PC-9 (cell line): ENCODE measurements around the gene GPR42. TPM values are rescaled to one million over a fixed set of nuclear protein-coding genes. Genes with fewer than 3 reads are reported as not detected.

ENCODE experiments used
- BruUV-seq: library from RNA; stranded (reverse); fragments of 400-500 nt; replicated peaks from 2 replicates; lab custom pipeline; 2021; lab: Mats Ljungman, UMichigan
- CTCF ChIA-PET: fragments of 300-600 bp; sonication (Branson Sonifier 250); formaldehyde crosslinking; loops from one replicate; lab custom pipeline; 2022; ENCODE audit warnings: antibody characterized with exemption; lab: Charles Lee
- POLR2A ChIA-PET: fragments of 300-600 bp; sonication (Branson Sonifier 250); formaldehyde crosslinking; loops from one replicate; lab custom pipeline; 2022; ENCODE audit warnings: antibody characterized with exemption; ENCODE audit not compliant: unreplicated experiment; lab: Charles Lee
- DNase-seq, 2 experiments: peaks; one replicate each; pipeline versions ENCODE4 v3.0.0 to v3.0.0-alpha.2; 2015 to 2022; ENCODE audit warnings: mixed read lengths in 1 of 2
- H2AFZ ChIP-seq: fragments of 200-600 bp; sonication (generic); 2 replicates; pipeline ENCODE4 v1.8.1; 2017; ENCODE audit warnings: antibody characterized with exemption
- H3F3A ChIP-seq: fragments of 200-600 bp; sonication (generic); 2 replicates; pipeline ENCODE4 v1.8.1; 2017; ENCODE audit warnings: antibody characterized with exemption, mild to moderate bottlenecking, low read depth; ENCODE audit not compliant: insufficient read depth
- H3K27ac ChIP-seq: fragments of 200-600 bp; sonication (generic); 2 replicates; pipeline ENCODE4 v1.6.1; 2016; ENCODE audit warnings: mixed run types
- H3K27me3 ChIP-seq: fragments of 200-600 bp; sonication (generic); 2 replicates; pipeline ENCODE4 v1.6.1; 2016; ENCODE audit warnings: low read depth, mixed run types; ENCODE audit not compliant: insufficient read depth
- H3K36me3 ChIP-seq: fragments of 200-600 bp; sonication (generic); 2 replicates; pipeline ENCODE4 v1.6.1; 2016; ENCODE audit warnings: low read depth, mixed run types
- H3K4me1 ChIP-seq: fragments of 200-600 bp; sonication (generic); replicated peaks from 2 replicates; pipeline ENCODE4 v1.6.1; 2016; ENCODE audit warnings: mixed run types; ENCODE audit not compliant: insufficient read depth
- H3K4me2 ChIP-seq: fragments of 200-600 bp; sonication (generic); 2 replicates; pipeline ENCODE4 v1.6.1; 2017; ENCODE audit warnings: mixed run types
- H3K4me3 ChIP-seq: fragments of 200-600 bp; sonication (generic); 2 replicates; pipeline ENCODE4 v1.6.1; 2016; ENCODE audit warnings: mixed run types
- H3K79me2 ChIP-seq: fragments of 200-600 bp; sonication (generic); 2 replicates; pipeline ENCODE4 v1.6.1; 2017; ENCODE audit warnings: low read depth, mixed run types
- H3K9me2 ChIP-seq: fragments of 200-600 bp; sonication (generic); 2 replicates; pipeline ENCODE4 v1.8.1; 2017; ENCODE audit warnings: mild to moderate bottlenecking; ENCODE audit not compliant: insufficient read depth
- H3K9me3 ChIP-seq: fragments of 200-600 bp; sonication (generic); 2 replicates; pipeline ENCODE4 v1.8.1; 2016; ENCODE audit warnings: low read depth; ENCODE audit not compliant: insufficient read depth
- H4K20me1 ChIP-seq: fragments of 200-600 bp; sonication (generic); 2 replicates; pipeline ENCODE4 v1.8.1; 2017; ENCODE audit not compliant: insufficient read depth
- EZH2 ChIP-seq: fragments of 200-600 bp; sonication (generic); IDR thresholded peaks from 2 replicates; pipeline ENCODE4 v1.8.0; 2017; ENCODE audit warnings: antibody characterized with exemption, low read depth
- intact Hi-C: fragments of 100-400 bp; cut with micrococcal nuclease; formaldehyde crosslinking; loops from one replicate; pipeline ENCODE4 v1.10.0; 2022; ENCODE audit not compliant: unreplicated experiment
- total RNA-seq: library from RNA; stranded (reverse); gene quantifications from 2 replicates; pipeline ENCODE4 v1.2.3, GENCODE V29; 2021
- TF ChIP-seq, protein P1 (sequence below): fragments of 200-600 bp; sonication (generic); conservative IDR thresholded peaks from 2 replicates; pipeline ENCODE4 v1.6.1; 2017; ENCODE audit warnings: mixed run types, antibody characterized with exemption, mild to moderate bottlenecking, moderate library complexity

Gene GPR42
- total RNA-seq, 1 experiment from 2014 or later = not detected

DNA sequence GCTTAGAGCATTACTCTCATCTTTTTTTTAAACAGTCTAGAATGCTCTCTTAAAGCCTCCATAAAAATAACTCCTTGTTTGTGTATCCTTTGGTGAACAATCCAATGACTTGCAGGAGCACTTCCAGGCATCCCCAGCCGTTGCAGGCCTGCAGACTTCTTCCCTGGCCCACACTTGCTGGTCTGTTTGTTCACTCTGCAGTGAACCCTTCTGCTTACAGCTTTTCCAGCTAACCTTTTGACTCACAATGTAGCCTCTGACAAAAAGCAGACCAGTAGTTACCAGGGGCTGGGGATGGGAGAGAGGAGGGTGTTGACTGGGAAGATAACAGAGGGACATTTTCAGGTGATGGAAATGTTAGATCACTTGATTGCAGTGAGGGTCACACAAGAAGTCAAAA is 9.1 kb downstream of the GPR42 start:
- Histone ChIP-seq H3K9me2 (no peaks in the 10 kb centered on the region), H2AFZ (no peak overlapping the region), H3K79me2 (no peaks in the 10 kb centered on the region), H3K9me3 (peaks cover 4% of the 10 kb centered on the region), H3K4me3 (no peak overlapping the region), H3K4me1 (no peaks in the 10 kb centered on the region), H3F3A (no peaks in the 10 kb centered on the region), H3K27ac (no peak overlapping the region), H3K4me2 (no peak overlapping the region), H3K27me3 (peaks cover 49% of the 10 kb centered on the region), H4K20me1 (no peaks in the 10 kb centered on the region), H3K36me3 (no peaks in the 10 kb centered on the region)
- no peak for TF ChIP-seq EZH2
- TF ChIP-seq, protein P1, sequence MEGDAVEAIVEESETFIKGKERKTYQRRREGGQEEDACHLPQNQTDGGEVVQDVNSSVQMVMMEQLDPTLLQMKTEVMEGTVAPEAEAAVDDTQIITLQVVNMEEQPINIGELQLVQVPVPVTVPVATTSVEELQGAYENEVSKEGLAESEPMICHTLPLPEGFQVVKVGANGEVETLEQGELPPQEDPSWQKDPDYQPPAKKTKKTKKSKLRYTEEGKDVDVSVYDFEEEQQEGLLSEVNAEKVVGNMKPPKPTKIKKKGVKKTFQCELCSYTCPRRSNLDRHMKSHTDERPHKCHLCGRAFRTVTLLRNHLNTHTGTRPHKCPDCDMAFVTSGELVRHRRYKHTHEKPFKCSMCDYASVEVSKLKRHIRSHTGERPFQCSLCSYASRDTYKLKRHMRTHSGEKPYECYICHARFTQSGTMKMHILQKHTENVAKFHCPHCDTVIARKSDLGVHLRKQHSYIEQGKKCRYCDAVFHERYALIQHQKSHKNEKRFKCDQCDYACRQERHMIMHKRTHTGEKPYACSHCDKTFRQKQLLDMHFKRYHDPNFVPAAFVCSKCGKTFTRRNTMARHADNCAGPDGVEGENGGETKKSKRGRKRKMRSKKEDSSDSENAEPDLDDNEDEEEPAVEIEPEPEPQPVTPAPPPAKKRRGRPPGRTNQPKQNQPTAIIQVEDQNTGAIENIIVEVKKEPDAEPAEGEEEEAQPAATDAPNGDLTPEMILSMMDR = no peak
- no TSS peak for BruUV-seq
- intact Hi-C loops = no loop called here
- POLR2A ChIA-PET = no interaction called here
- DNase-seq = no peak
- CTCF ChIA-PET = interaction anchor here (0.6 kb wide), 1 partner anchor 31 kb away, joined by 8 read pairs; no protein-coding TSS in a partner anchor

DNA sequence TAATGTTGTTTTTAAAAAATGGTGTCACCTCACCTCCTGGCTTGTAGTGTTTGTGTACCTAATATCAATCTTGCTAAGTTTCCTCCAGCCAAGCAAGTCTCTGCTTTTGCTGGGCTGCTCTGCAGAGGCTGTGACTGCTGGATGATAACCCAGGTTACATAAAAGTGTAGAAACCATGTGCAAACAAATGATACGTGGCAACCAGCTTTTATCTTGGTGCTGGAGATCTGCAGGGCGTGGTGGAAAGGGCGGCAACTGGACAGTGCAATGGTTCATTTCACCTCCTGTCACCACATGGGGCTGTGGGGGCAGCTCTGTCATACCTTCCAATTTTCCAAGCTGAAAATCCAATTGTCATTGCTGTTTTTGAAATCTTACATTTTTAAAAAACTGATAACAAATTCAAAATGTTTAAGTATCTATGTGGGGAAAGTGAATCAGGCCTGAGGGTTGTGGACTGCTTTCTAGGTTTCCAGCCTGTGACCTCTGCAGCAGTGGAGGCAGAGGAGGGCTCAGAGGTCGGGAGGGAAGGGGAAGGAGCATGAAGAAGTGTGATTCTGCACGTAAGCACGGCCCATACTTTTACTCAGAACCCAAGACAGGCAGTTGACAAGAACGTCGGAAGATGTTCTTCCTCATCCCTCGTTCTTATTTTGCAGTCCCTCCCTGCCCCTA is 9.7 kb downstream of the GPR42 start:
- Histone ChIP-seq H3K79me2 (no peaks in the 10 kb centered on the region), H3K9me3 (peaks cover 8% of the 10 kb centered on the region), H2AFZ (no peak overlapping the region), H3K4me1 (no peaks in the 10 kb centered on the region), H3K27ac (no peak overlapping the region), H3K9me2 (no peaks in the 10 kb centered on the region), H3K4me2 (no peak overlapping the region), H3K36me3 (no peaks in the 10 kb centered on the region), H4K20me1 (no peaks in the 10 kb centered on the region), H3F3A (no peaks in the 10 kb centered on the region), H3K4me3 (no peak overlapping the region), H3K27me3 (peaks cover 49% of the 10 kb centered on the region)
- no TSS peak for BruUV-seq
- no peak for DNase-seq
- ChIA-PET POLR2A (interaction anchor here (0.7 kb wide), 1 partner anchor 464 kb away, joined by 7 read pairs; no protein-coding TSS in a partner anchor), CTCF (no interaction called here)
- no peak for TF ChIP-seq EZH2
- TF ChIP-seq, protein P1 = no peak
- intact Hi-C loops = no loop called here

DNA sequence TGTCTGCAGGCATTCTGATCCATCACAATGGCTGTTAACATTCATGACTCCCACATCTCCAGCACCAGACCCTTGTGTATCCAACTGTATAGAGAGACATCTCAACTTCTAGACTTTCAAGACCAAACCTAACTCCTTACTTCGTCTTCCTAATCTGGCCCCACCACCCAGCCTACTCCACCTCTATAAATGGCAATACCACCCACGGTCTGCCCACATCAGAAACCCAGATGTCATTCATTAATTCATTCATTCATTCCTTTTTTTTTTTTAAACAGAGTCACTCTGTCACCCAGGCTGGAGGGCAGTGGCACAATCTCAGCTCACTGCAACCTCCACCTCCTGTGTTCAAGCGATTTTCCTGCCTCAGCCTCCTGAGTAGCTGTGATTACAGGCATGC is 10.4 kb downstream of the GPR42 start:
- no peaks in the 10 kb centered on the region for H3K9me2 ChIP-seq
- DNase-seq = no peak
- H3K4me1 ChIP-seq = no peaks in the 10 kb centered on the region
- H3K4me3 ChIP-seq = no peak overlapping the region
- CTCF ChIA-PET = no interaction called here
- no peak overlapping the region for H3K4me2 ChIP-seq
- H2AFZ ChIP-seq = no peak overlapping the region
- POLR2A ChIA-PET = interaction anchor here (0.7 kb wide), 1 partner anchor 463 kb away, joined by 7 read pairs; no protein-coding TSS in a partner anchor
- no peaks in the 10 kb centered on the region for H3K36me3 ChIP-seq
- intact Hi-C loops = no loop called here
- H3F3A ChIP-seq = no peaks in the 10 kb centered on the region
- no peaks in the 10 kb centered on the region for H4K20me1 ChIP-seq
- TF ChIP-seq, protein P1 = no peak
- no peak for TF ChIP-seq EZH2
- no peaks in the 10 kb centered on the region for H3K79me2 ChIP-seq
- H3K9me3 ChIP-seq = peaks cover 8% of the 10 kb centered on the region
- H3K27ac ChIP-seq = no peak overlapping the region
- BruUV-seq = no TSS peak
- peaks cover 49% of the 10 kb centered on the region for H3K27me3 ChIP-seq
